COR-L47 (cell line): ENCODE measurements around the gene ETF1.

Experiments
- DNase-seq: peaks from one replicate; lab custom pipeline; 2025; lab: John Stamatoyannopoulos, UW

The ETF1 gene

DNA sequence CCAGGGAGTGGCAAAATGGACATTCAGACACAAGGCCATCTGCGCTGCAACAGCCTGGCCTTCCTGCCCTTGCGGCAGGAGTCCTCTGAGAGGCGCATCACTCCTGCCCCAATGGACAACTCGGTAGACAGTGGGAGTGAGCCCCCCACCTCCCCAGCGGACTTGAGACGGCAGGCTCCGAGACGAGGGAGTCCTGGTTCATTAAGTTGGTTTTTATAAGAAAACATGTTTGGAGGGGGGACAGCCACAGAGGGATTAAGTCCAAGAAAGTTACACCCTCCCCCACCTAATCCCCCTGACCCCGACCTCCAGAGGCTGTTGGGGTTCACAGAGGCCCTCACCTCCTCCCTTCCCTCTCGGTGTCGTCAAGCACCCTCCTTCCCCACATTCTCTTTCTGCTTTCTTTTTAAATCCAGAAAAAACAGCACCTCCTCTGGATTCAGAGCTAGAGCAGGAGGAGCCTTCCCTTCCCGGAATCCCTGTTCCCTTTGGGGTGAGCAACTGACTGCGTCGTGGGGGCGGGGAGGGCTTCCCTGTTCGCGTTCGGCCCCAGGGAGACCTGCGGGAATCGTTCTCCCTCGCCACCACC lies 79.5 kb downstream of the ETF1 start:
- no peak for DNase-seq

DNA sequence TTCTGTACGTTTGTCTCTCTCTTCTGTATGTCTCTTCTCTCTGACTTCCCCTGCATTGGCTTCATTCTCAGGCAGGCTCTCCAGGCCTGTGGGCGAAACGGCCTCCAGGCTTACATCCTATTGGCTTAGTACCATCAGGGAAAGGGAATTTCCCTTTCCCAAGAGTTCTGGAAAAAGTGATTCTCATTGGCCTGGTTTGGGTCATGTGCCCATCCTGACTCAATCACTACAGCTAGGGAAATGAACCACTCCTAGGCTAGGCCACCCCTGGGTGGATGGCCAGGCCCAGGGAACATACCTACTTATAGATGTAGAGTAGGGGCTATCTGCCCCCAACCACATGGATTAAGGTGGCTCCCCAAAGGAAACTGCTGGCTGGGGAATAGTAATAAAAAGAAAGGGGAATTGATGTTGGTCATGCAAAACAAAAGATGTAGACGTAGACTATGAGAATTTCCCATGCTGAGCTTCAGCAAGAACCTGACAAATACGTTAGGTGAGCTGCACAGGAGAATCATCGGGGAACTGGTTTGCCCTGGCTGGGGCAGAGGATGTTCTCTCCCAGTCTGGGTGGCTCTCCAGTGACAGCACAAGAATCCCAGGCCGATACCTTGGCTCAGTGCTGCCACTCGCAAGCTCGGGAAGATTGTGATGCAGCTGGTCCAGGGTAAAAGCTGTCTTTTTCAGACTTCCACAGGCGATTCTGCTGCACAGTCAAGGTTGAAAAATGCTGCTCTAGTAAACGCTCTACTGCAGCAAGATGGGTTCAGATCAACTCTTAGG lies 81.5 kb downstream of the ETF1 start:
- DNase-seq = no peak

DNA sequence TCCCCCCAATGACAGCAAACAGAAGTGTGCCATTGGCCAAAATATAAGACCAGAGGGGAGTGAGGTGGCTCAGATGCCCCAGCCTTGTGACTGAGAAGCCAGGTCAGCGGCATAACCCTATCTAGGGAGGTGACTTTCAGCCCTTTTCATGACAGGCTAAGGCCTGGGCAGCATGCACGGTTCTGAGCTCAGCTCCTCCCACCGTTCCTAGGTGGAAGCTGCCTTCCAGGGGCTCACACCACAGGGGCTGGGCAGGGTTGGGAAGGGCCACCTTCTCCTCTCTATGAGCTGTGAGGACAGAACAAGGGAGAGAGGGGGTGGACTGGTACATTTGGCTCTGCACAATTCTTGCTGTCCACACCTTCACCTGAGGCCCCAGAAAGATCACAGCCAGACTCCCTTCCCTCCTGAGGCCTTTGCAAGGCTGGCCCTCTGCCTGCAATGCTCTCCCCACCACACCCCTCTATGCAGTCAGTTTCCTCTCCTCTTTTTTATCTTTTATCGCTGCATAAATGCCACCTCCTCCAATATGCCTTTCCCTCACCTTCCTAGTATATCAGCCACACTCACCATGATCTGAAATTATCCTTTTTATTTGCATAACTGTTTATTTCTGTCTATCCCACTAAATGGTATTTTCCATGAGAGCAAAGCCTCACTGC lies 82.9 kb downstream of the ETF1 start:
- no peak for DNase-seq

DNA sequence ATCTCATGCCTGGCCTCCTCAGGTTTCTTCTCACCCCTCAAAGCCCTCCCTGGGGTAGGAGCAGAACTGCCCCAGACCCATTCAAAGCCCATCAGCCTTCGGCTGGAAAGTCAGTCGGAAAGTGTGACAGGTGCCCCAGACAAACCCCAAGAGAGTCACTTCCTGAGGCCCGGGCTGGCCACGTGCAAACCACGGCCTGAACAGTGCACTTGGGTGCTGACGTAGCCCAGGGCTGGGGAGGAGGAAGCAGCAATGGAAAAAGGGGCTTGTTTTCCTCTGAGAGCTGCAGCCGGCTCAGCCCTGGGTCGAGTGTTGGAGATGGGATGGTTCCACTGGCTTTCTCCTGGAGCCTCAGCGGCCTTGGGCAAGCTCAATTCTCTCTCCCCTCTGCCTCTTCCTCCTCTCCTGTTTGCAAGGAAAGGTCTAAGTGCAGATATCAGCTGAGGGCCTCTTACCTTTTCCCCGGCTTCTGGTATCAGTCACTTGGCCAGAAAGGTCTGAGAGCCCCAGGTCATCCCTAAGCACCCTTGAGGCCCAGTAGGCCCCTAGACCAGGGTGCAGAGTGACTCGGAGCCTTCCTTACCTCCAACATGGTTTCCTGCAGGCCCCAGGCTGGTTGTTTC lies 83.6 kb downstream of the ETF1 start:
- no peak for DNase-seq

DNA sequence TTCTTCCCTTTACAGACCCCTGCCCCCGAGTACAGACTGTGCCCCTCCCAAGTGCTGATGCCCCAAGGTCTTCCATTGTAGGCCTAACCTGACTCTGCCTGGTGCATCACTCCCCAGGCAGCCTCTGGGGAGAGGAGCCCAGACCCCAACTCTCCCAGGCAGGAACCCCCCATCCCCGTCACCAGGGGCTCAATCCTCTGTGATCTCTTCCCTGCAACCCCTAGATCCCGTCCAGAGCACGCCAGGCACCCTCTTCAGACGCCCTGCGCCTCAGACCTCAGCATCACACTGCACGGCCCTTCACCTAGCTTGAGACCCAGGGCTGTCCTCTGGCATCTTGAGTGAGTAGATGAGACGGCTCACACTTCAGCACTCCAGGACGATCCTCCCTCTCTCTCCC lies 84.2 kb downstream of the ETF1 start:
- DNase-seq = no peak

DNA sequence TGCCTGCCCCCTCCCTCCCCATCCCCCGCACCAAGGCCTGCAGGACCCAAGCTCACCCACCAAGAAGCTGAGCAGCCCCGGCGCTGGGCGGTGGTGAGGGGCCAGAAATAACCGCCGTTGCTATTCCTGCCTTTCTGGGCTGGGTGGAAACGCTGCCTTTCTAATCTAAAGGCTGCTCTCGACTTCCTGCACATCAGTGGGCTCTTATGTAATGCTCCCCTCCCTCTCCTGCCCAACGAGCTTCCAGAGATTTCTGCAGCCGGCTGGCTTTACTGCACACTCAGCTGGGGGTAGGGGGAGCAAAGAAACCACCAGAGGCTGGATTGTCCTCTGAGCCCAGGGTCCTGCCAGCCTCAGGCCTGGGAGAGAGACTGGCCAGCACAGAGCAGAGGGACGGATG lies 84.7 kb downstream of the ETF1 start:
- no peak for DNase-seq

DNA sequence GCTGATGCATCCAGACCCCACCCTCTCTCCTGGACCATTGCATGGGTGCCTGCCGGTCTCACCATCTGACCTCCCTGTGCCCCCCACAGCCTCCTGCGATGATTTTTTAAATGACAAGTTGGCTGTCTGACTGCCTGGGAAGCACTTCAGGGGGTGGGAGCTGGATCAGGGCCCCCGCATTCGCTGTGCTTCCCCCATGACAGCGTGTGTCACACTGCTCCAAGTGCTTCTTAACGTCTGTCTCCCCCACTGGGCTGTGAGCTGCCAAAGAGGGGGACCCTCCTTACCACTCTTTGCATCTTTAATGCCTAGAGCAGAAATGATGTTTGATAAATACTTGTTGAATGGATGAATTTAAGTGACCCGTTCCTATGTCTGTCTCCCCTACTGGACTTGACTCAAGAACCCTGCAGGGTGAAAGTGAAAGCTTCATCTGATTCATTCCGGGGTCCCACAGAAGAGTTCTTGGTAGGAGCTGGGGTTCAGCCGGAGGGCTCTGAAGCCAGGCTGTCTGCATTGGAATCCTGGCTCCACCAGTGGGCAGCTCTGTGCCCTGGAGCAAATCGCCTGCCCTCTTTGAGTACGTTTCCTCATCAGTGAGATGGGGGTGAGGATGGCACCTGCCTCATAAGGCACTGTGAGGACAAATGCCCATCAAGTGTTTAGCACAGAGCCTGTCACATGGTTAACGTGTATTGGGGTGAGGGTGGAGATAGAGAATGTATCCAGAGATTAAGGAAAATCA lies 85.3 kb downstream of the ETF1 start:
- DNase-seq = no peak
